Karpas-422 (cell line): ENCODE measurements around the gene DMD. TPM values are rescaled to one million over a fixed set of nuclear protein-coding genes. Genes with fewer than 3 reads are reported as not detected.

ENCODE experiments used
- DNase-seq: peaks from one replicate; pipeline ENCODE4 v3.0.0-alpha.2; 2015
- H2AFZ ChIP-seq: fragments of 200-600 bp; sonication (generic); 2 replicates; pipeline ENCODE4 v1.6.1; 2014; ENCODE audit warnings: antibody characterized with exemption, low read length, mixed read lengths
- H3K27ac ChIP-seq: fragments of 200-600 bp; sonication (generic); 2 replicates; pipeline ENCODE4 v1.5.1; 2014; ENCODE audit warnings: mild to moderate bottlenecking, low read length, moderate library complexity
- H3K27me3 ChIP-seq: fragments of 200-600 bp; sonication (generic); 2 replicates; pipeline ENCODE4 v1.6.1; 2014; ENCODE audit warnings: low read length, mixed read lengths
- H3K36me3 ChIP-seq: fragments of 200-600 bp; sonication (generic); 2 replicates; pipeline ENCODE4 v1.6.1; 2014; ENCODE audit warnings: low read length, mixed read lengths; ENCODE audit not compliant: insufficient read depth
- H3K4me1 ChIP-seq: fragments of 200-600 bp; sonication (generic); 2 replicates; pipeline ENCODE4 v1.6.1; 2014; ENCODE audit warnings: mild to moderate bottlenecking, low read length, mixed read lengths
- H3K4me2 ChIP-seq: fragments of 200-600 bp; sonication (generic); 2 replicates; pipeline ENCODE4 v1.6.1; 2014; ENCODE audit warnings: low read length, low read depth, mild to moderate bottlenecking; ENCODE audit not compliant: poor library complexity, severe bottlenecking
- H3K4me3 ChIP-seq: fragments of 200-600 bp; sonication (generic); 2 replicates; pipeline ENCODE4 v1.5.1; 2014; ENCODE audit warnings: mild to moderate bottlenecking, antibody characterized with exemption, low read length, mixed read lengths
- H3K79me2 ChIP-seq: fragments of 200-600 bp; sonication (generic); 2 replicates; pipeline ENCODE4 v1.6.1; 2014; ENCODE audit warnings: mild to moderate bottlenecking, low read length, mixed read lengths
- H3K9ac ChIP-seq: fragments of 200-600 bp; sonication (generic); 2 replicates; pipeline ENCODE4 v1.6.0; 2014; ENCODE audit warnings: low read length
- H3K9me2 ChIP-seq: fragments of 200-600 bp; sonication (generic), shearing (Covaris generic); replicated peaks from 2 replicates; pipeline ENCODE4 v1.6.0; 2014; ENCODE audit warnings: mild to moderate bottlenecking, low read length, moderate library complexity; ENCODE audit not compliant: insufficient read depth
- H3K9me3 ChIP-seq: fragments of 300-700, 200-600 bp; sonication (generic); 2 replicates; pipeline ENCODE4 v1.6.1; 2014; ENCODE audit warnings: low read length, mixed read lengths
- H4K20me1 ChIP-seq: fragments of 200-600 bp; sonication (generic); 2 replicates; pipeline ENCODE4 v1.6.1; 2014; ENCODE audit warnings: mild to moderate bottlenecking, antibody characterized with exemption, low read length, low read depth; ENCODE audit not compliant: insufficient read depth
- total RNA-seq: library from RNA; depleted of rRNA; stranded (reverse); fragments of >200 nt; shearing (Covaris generic); gene quantifications from 2 replicates; pipeline ENCODE4 v1.2.3, GENCODE V29; 2014; ENCODE audit warnings: low replicate concordance

DMD gene
- total RNA-seq, 1 experiment from 2014 or later = not detected

DNA sequence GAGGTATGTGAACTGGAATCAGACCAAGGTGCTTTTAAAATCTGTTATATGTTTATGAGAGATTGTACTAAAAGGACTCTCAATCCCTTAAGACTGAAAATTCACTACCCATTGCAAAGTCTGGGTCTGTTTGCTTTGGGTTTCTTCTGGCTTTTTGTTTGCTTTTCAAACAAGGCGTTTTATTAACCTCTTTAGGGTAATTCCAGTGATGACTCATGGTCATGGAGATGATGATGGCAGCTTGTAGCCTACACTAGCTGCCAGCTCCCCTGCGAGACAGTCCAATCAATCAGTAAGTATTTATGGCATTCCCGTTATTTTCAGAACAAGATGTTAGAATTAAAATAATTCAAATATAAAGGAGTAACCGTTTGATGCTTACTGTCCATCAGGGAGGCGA, 1495.7 kb downstream of the DMD start:
- no peaks in the 10 kb centered on the region for H3K9me2 ChIP-seq
- no peaks in the 10 kb centered on the region for H3K27me3 ChIP-seq
- no peak overlapping the region for H3K27ac ChIP-seq
- H3K4me1 ChIP-seq = no peaks in the 10 kb centered on the region
- H3K4me2 ChIP-seq = no peak overlapping the region
- no peak overlapping the region for H2AFZ ChIP-seq
- no peak for DNase-seq
- no peaks in the 10 kb centered on the region for H3K79me2 ChIP-seq
- no peak overlapping the region for H3K4me3 ChIP-seq
- no peaks in the 10 kb centered on the region for H3K9me3 ChIP-seq
- no peaks in the 10 kb centered on the region for H4K20me1 ChIP-seq
- no peaks in the 10 kb centered on the region for H3K36me3 ChIP-seq
- no peak overlapping the region for H3K9ac ChIP-seq

- no peaks in the 10 kb centered on the region for H4K20me1 ChIP-seq
- H3K4me2 ChIP-seq = no peak overlapping the region
- H3K4me3 ChIP-seq = no peak overlapping the region
- DNase-seq = no peak
- no peaks in the 10 kb centered on the region for H3K36me3 ChIP-seq
- H3K27me3 ChIP-seq = no peaks in the 10 kb centered on the region
- H3K9me2 ChIP-seq = no peaks in the 10 kb centered on the region
- no peak overlapping the region for H3K9ac ChIP-seq
- no peak overlapping the region for H3K27ac ChIP-seq
- H3K4me1 ChIP-seq = no peaks in the 10 kb centered on the region
- no peak overlapping the region for H2AFZ ChIP-seq
- no peaks in the 10 kb centered on the region for H3K9me3 ChIP-seq
- H3K79me2 ChIP-seq = no peaks in the 10 kb centered on the region
Measured at GRCh38 chrX:31714797-31715196, 1496.6 kb downstream of the DMD start.

DNA sequence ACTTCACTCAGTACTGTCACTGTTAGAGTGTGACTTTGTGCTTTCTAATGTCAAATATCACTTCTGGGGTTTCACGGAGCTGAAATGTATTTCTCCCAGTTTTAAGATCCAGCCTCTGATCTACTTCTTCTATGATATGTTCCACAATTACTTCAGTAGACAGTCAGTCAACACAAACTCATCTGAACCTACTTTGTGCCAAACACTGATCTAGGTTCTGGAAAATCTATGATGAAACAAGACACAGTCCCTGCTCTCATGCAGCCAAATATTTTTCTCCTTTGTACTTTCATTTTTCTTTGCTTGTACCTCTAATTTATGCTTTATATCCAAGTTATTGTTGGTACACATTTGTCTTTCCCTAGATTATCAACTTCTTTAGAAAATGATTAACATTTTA, 1498.2 kb downstream of the DMD start:
- Histone ChIP-seq H3K36me3 (no peaks in the 10 kb centered on the region), H3K9me2 (no peaks in the 10 kb centered on the region), H2AFZ (no peak overlapping the region), H3K27me3 (no peaks in the 10 kb centered on the region), H3K79me2 (no peaks in the 10 kb centered on the region), H3K9ac (no peak overlapping the region), H3K9me3 (no peaks in the 10 kb centered on the region), H4K20me1 (no peaks in the 10 kb centered on the region), H3K27ac (no peak overlapping the region), H3K4me2 (no peak overlapping the region), H3K4me3 (no peak overlapping the region), H3K4me1 (no peaks in the 10 kb centered on the region)
- no peak for DNase-seq

GRCh38 chrX:31711166-31711565, 1500.2 kb downstream of the DMD start:
- Histone ChIP-seq H3K79me2 (no peaks in the 10 kb centered on the region), H3K27me3 (no peaks in the 10 kb centered on the region), H3K4me2 (no peak overlapping the region), H2AFZ (no peak overlapping the region), H3K9ac (no peak overlapping the region), H3K4me1 (no peaks in the 10 kb centered on the region), H3K9me2 (no peaks in the 10 kb centered on the region), H3K27ac (no peak overlapping the region), H3K9me3 (no peaks in the 10 kb centered on the region), H4K20me1 (no peaks in the 10 kb centered on the region), H3K36me3 (no peaks in the 10 kb centered on the region), H3K4me3 (no peak overlapping the region)
- no peak for DNase-seq

DNA sequence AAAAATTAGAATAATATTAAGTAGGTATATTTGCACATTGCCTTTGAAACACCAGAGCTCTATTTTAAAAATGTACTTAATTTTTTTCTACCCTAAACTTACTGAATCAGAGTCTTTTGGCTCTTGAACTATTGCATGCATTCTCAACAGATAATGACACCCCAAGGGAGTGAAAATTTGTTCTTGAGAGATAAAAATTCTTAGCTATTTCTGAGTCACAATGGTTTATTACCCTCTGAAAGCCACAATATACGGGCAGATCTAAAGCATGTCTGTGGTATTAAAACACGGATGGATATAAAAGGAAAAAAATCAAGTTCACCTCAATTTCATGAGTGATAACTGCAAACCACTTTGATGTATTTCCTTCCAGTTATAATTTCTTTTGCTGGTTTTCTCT, 1503.2 kb downstream of the DMD start:
- Histone ChIP-seq H4K20me1 (no peaks in the 10 kb centered on the region), H3K9ac (no peak overlapping the region), H3K27ac (no peak overlapping the region), H3K9me2 (no peaks in the 10 kb centered on the region), H3K4me2 (no peak overlapping the region), H3K4me3 (no peak overlapping the region), H3K27me3 (no peaks in the 10 kb centered on the region), H2AFZ (no peak overlapping the region), H3K36me3 (no peaks in the 10 kb centered on the region), H3K79me2 (no peaks in the 10 kb centered on the region), H3K9me3 (no peaks in the 10 kb centered on the region), H3K4me1 (no peaks in the 10 kb centered on the region)
- no peak for DNase-seq

GRCh38 chrX:31706466-31706865, 1504.9 kb downstream of the DMD start:
- Histone ChIP-seq H3K36me3 (no peaks in the 10 kb centered on the region), H2AFZ (no peak overlapping the region), H3K9me2 (no peaks in the 10 kb centered on the region), H4K20me1 (no peaks in the 10 kb centered on the region), H3K4me1 (no peaks in the 10 kb centered on the region), H3K4me2 (no peak overlapping the region), H3K9me3 (no peaks in the 10 kb centered on the region), H3K27me3 (no peaks in the 10 kb centered on the region), H3K9ac (no peak overlapping the region), H3K4me3 (no peak overlapping the region), H3K79me2 (no peaks in the 10 kb centered on the region), H3K27ac (no peak overlapping the region)
- DNase-seq = no peak

DNA sequence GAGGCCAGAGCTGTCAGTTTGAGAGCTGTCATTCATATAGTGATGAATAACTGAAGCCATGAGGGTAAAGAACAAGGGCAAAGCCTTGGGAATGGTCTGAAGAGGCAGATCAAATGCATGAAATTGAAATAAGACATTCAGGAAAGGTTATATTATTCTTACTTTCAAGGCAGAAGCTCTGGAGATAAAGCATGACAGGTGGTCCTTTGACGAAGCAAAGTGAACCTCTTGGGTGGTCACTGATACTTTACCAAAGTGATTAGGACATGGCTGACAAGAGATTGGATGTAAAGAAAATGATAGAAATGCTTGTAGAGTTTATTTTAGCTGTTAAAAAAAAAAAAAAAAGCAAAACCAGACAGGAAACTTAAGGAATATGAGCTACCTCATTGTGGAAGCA, 1505.5 kb downstream of the DMD start:
- no peaks in the 10 kb centered on the region for H3K9me2 ChIP-seq
- no peaks in the 10 kb centered on the region for H3K4me1 ChIP-seq
- no peak overlapping the region for H3K27ac ChIP-seq
- H3K4me2 ChIP-seq = no peak overlapping the region
- no peak overlapping the region for H3K9ac ChIP-seq
- H3K27me3 ChIP-seq = no peaks in the 10 kb centered on the region
- H3K36me3 ChIP-seq = no peaks in the 10 kb centered on the region
- H3K79me2 ChIP-seq = no peaks in the 10 kb centered on the region
- no peak overlapping the region for H2AFZ ChIP-seq
- no peak overlapping the region for H3K4me3 ChIP-seq
- no peaks in the 10 kb centered on the region for H4K20me1 ChIP-seq
- no peaks in the 10 kb centered on the region for H3K9me3 ChIP-seq
- no peak for DNase-seq

GRCh38 chrX:31704938-31705337, 1506.4 kb downstream of the DMD start:
- H3K9me2 ChIP-seq = no peaks in the 10 kb centered on the region
- H3K4me1 ChIP-seq = no peaks in the 10 kb centered on the region
- H2AFZ ChIP-seq = no peak overlapping the region
- H3K27me3 ChIP-seq = no peaks in the 10 kb centered on the region
- H4K20me1 ChIP-seq = no peaks in the 10 kb centered on the region
- H3K4me2 ChIP-seq = no peak overlapping the region
- no peak overlapping the region for H3K9ac ChIP-seq
- H3K9me3 ChIP-seq = no peaks in the 10 kb centered on the region
- no peaks in the 10 kb centered on the region for H3K79me2 ChIP-seq
- no peak overlapping the region for H3K27ac ChIP-seq
- H3K36me3 ChIP-seq = no peaks in the 10 kb centered on the region
- DNase-seq = no peak
- H3K4me3 ChIP-seq = no peak overlapping the region

DNA sequence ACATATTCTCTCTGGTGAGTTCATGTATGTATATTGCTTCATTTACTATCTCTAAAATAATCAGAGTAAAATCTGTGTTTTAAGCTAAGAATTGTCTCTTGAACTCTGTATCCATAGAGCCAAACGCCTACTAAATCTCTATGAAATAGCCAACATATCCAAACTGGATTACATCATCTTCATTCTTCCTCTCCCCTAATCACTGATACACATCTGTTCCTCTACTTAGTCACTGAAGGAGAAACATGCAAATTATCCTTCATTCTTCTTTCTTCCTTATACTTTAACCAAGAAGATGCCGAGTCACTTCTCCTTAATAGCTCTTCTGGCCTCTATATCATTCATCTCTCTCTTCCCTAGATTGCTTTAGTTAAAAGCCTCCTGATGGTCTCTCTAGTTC, 1509.1 kb downstream of the DMD start:
- no peak overlapping the region for H3K4me2 ChIP-seq
- H4K20me1 ChIP-seq = no peaks in the 10 kb centered on the region
- H3K27me3 ChIP-seq = no peaks in the 10 kb centered on the region
- no peaks in the 10 kb centered on the region for H3K9me2 ChIP-seq
- H3K4me1 ChIP-seq = no peaks in the 10 kb centered on the region
- no peak overlapping the region for H3K4me3 ChIP-seq
- H3K27ac ChIP-seq = no peak overlapping the region
- no peaks in the 10 kb centered on the region for H3K79me2 ChIP-seq
- H2AFZ ChIP-seq = no peak overlapping the region
- H3K36me3 ChIP-seq = no peaks in the 10 kb centered on the region
- no peak overlapping the region for H3K9ac ChIP-seq
- no peak for DNase-seq
- no peaks in the 10 kb centered on the region; the same call in 1 of the 2 replicates for H3K9me3 ChIP-seq
